ENCODE data around the gene RIMKLA. TPM values are rescaled to one million over a fixed set of nuclear protein-coding genes. Genes with fewer than 3 reads are reported as not detected.

RIMKLA gene
- total RNA-seq, 1 donor from 2014 or later, result 0.31 TPM

DNA sequence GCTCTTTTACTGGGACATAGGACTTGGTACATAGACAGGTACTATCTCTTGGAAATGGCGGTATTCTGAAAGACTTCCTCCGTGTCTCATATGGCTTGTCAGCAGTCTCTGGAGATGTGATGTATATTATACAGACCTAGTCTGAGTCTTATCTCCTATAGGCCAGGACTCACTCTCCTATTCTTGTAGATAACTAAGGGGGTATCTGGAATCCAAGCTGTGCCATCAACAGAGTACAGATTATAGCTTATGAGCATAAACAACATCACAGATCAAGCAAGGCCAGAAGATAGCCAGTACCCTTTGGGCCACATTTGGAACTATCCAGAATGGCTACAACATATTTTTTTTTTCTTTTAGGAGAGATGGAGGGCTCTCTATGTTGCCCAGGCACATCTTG is 16.1 kb upstream of the RIMKLA start:
- TF ChIP-seq, protein P1, sequence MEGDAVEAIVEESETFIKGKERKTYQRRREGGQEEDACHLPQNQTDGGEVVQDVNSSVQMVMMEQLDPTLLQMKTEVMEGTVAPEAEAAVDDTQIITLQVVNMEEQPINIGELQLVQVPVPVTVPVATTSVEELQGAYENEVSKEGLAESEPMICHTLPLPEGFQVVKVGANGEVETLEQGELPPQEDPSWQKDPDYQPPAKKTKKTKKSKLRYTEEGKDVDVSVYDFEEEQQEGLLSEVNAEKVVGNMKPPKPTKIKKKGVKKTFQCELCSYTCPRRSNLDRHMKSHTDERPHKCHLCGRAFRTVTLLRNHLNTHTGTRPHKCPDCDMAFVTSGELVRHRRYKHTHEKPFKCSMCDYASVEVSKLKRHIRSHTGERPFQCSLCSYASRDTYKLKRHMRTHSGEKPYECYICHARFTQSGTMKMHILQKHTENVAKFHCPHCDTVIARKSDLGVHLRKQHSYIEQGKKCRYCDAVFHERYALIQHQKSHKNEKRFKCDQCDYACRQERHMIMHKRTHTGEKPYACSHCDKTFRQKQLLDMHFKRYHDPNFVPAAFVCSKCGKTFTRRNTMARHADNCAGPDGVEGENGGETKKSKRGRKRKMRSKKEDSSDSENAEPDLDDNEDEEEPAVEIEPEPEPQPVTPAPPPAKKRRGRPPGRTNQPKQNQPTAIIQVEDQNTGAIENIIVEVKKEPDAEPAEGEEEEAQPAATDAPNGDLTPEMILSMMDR (IDR thresholded peaks at IDR 0.05; ENCODE audit: unreplicated experiment), result no peak
- no peak for DNase-seq (ENCODE audit: low spot score in 2 of 2, unreplicated experiment in 2 of 2)
- H3K4me3 Mint-ChIP-seq, result no peak overlapping the region
- no peaks in the 10 kb centered on the region for H3K36me3 Mint-ChIP-seq
- no peaks in the 10 kb centered on the region for H3K9me3 Mint-ChIP-seq
- no peaks in the 10 kb centered on the region for H3K4me1 Mint-ChIP-seq
- H3K27ac Mint-ChIP-seq, result no peak overlapping the region
- H3K27me3 Mint-ChIP-seq (ENCODE audit: low read depth), result peaks cover 13% of the 10 kb centered on the region

DNA sequence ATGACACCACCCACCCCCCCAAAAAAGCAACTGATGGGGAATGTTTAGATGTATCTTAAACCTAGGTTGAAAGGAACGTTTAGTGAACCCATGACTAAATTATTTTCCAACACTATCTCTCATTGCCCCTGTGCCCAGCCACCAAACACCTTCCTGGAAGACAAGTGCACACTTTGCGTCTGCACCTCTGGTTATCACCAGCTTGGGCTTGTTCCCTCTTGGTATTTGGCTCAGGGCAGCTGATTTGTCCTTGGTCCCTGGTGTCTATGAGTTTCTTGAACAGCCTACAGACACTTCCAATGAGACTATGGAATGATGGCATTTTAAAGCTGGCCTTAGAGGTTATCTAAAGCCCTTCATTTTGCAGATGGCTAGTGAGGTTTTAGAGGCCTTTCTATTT is 15.5 kb upstream of the RIMKLA start:
- Mint-ChIP-seq H3K27ac (no peak overlapping the region), H3K36me3 (no peaks in the 10 kb centered on the region), H3K27me3 (ENCODE audit: low read depth) (peaks cover 16% of the 10 kb centered on the region), H3K9me3 (no peaks in the 10 kb centered on the region), H3K4me3 (no peak overlapping the region), H3K4me1 (no peaks in the 10 kb centered on the region)
- no peak for DNase-seq (ENCODE audit: low spot score in 2 of 2, unreplicated experiment in 2 of 2)
- TF ChIP-seq, protein P1 (IDR thresholded peaks at IDR 0.05; ENCODE audit: unreplicated experiment), result no peak

DNA sequence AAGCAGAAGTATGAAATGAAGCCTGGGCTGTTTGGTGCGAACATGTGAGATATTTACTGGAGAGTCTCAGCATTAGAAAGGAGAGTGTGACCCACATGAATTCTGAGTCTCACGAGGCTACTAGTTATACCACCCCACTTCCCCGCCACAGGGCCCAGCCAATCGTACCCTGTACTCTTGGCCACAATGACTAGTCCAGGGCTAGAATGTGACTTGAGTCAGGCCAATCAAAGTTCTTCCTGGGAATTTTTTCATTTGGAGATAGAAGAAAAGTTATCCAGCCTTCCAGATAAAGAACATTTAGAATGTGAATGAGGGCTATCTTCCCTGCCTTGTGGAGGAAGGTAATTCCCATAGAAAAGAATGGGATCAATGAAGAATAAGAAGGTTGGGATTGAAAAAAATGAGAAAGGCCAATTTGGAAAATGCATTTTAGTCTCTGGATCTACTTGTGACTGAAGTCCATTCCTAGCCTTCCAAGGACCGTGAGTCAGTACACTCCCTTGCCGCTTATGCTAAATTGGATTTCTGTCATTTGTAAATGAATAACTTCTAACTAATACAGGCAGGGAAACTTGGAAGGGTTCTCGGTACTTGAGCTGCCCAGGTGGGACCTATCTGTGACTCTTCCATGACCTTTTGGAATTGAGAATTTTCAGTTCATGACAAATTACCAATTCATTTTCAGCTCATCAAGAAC is 12.3 kb upstream of the RIMKLA start:
- Mint-ChIP-seq H3K27me3 (ENCODE audit: low read depth) (peaks cover 27% of the 10 kb centered on the region), H3K36me3 (no peaks in the 10 kb centered on the region), H3K4me3 (no peak overlapping the region), H3K4me1 (no peaks in the 10 kb centered on the region), H3K9me3 (no peaks in the 10 kb centered on the region), H3K27ac (no peak overlapping the region)
- TF ChIP-seq, protein P1 (IDR thresholded peaks at IDR 0.05; ENCODE audit: unreplicated experiment), result no peak
- no peak for DNase-seq (ENCODE audit: low spot score in 2 of 2, unreplicated experiment in 2 of 2)

DNA sequence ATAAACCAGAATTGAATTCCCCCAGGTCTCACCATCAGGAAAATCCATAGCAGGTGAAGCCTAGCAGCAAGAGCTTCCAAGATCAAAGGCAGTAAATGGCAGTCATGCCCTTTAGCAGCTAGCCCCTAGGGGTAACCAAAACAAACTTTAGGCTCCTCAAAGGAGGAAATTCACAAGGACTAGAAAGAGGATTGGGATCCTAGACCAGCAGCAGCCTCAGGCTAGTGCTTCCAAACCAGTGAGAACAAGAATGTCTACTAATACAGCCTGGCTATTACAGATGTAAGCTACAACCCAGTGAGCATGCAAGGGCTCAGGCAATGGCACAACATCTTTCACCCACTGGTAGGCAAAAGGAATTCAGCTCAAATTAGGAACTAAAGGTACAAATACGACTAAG is 11.1 kb upstream of the RIMKLA start:
- Mint-ChIP-seq H3K27ac (no peak overlapping the region), H3K9me3 (no peaks in the 10 kb centered on the region), H3K27me3 (ENCODE audit: low read depth) (peaks cover 27% of the 10 kb centered on the region), H3K36me3 (no peaks in the 10 kb centered on the region), H3K4me1 (no peaks in the 10 kb centered on the region), H3K4me3 (no peak overlapping the region)
- TF ChIP-seq, protein P1 (IDR thresholded peaks at IDR 0.05; ENCODE audit: unreplicated experiment), result no peak
- no peak for DNase-seq (ENCODE audit: low spot score in 2 of 2, unreplicated experiment in 2 of 2)

DNA sequence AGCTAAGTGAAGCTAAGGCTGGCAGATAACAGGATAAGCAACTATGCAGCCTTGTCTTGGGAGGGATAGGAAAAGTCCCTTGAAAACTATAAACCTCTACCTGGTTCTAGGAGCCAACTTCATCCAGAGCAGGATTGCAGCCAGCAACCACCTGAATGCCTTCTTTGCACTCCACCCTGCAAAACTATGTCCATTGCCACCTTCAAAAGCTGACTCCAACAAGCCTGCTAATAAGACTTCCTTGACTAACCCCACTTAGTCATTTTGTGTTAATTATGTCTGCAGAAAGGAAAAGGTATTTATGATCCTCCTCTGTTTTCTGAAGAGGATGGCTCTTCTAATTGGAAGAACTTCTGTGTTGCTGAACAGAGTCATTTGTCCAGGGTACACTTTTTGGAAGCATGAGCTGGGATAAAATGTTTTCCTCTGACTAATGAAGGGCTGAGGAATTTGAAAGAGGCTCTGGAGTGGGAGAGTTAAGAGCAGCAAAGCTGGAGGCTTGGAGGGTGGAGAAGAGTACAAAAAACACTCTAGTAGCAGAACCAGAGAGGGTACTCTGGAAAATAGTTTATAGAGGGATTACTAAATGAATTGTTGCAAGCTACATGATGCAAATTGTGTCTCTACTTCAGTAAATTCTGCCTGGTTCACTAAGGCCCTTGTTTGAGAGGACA is 9.6 kb upstream of the RIMKLA start:
- no peak overlapping the region for H3K4me3 Mint-ChIP-seq
- no peak overlapping the region for H3K27ac Mint-ChIP-seq
- TF ChIP-seq, protein P1 (IDR thresholded peaks at IDR 0.05; ENCODE audit: unreplicated experiment), result no peak
- no peaks in the 10 kb centered on the region for H3K4me1 Mint-ChIP-seq
- H3K27me3 Mint-ChIP-seq (ENCODE audit: low read depth), result peaks cover 30% of the 10 kb centered on the region
- no peaks in the 10 kb centered on the region for H3K9me3 Mint-ChIP-seq
- no peak for DNase-seq (ENCODE audit: low spot score in 2 of 2, unreplicated experiment in 2 of 2)
- H3K36me3 Mint-ChIP-seq, result no peaks in the 10 kb centered on the region
